GM18511 (cell line): Measurements from ENCODE around the gene ACTL6B.
A peak's percentile ranks its signal among the peaks of the same experiment; 100 is the strongest.

ENCODE experiments used
- ATAC-seq: cut with Tn5 transposase; IDR thresholded peaks from one replicate; pipeline ENCODE4 v1.9.1; 2021; ENCODE audit warnings: mild to moderate bottlenecking, moderate library complexity; ENCODE audit not compliant: unreplicated experiment

Gene ACTL6B

GRCh38 chr7:100683659-100684533 lies 27.6 kb upstream of the ACTL6B start:
- no peak for ATAC-seq

DNA sequence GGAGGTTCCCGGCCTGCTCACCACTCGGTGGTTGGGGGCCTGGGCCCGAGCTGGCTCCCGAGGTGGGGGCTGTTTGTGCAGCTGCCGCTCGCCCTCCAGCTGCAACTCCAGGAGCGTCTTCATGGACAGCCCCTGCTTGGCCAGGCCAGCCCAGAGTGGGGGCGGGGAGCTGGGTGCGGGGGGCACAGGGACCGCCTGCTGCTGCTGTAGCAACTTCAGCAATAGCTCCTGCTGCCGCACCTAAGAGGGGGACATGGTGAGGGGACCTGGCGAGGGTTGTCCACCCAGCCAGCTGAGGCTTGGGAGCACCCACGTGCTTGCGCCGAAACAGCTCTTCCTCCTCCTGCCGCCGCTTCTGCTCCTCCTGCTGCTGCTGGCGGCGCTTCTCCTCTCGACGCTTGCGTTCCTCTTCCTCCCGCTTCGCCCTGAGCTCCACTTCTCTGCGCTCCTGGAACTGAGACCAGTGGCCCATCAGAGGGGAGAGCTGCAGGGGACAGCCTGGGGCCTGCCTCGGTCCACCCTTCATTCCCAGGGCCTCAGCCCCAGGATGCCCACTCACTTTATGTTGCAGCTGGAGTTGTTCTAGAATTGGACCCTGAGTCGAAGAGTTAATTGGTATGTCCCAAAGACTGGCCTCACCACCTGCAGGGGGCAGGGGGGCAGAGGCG lies 26.9 kb upstream of the ACTL6B start:
- no peak for ATAC-seq

DNA sequence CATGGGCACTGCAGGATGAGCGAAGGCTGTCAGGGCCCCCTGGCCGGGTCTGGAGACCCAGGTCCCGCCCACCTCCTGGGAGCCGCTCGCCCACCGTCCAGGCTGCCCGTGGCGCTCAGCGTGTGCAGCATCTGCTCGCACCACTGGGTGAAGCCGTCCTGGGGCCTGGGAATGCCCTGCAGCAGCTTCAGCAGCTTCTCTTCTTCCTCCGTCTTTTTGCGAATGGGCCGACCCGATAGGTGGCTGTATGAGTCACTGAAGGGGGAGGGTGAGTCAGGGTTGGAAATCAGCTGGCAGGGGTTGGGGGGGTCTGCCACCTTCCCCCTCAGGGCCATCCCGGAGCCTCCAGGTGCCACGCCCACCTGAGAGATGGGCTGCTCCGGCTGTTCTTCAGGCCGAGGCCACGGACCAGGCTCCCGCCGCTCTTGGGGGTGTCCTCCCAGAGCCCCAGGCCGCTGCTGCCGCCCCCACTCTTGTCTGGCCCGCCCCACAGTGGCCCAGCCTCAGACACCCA lies 26.0 kb upstream of the ACTL6B start:
- no peak for ATAC-seq

DNA sequence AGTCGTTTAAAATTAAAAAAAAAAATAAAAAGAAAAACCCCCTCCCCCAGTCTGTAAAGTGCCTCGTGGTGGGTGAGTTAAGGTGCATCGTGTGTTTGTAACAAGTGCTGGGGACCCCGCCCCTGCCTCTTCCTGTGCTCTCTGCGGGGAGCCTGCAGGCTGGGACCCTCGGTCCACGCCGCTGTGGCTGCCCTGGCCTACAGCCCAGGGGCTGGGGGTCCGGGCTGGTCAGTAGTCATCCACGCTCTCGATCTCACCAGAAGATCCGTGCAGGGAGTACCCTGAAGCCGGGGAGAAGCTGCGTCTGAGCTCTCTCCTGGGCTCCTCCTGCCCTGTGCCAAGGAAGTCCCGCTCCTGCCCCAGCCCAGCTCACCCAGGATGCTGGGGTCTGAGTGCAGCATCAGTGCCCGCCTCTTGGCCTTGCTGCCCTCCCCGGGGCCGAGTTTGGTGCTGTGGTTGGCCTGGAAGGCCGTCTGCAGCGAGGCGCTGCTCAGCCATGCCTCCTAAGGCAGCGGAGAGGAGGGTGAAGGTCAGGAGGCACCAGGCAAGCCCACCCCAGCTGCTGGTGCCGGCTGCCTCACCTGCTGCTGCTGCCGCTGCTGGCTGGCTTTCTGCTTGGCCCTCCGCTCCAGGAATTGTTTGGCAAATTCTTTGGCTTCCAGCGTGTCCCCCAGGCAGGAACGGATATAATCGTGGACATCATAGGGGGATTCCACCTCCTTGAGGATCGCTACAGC lies 25.4 kb upstream of the ACTL6B start:
- ATAC-seq, result no peak

DNA sequence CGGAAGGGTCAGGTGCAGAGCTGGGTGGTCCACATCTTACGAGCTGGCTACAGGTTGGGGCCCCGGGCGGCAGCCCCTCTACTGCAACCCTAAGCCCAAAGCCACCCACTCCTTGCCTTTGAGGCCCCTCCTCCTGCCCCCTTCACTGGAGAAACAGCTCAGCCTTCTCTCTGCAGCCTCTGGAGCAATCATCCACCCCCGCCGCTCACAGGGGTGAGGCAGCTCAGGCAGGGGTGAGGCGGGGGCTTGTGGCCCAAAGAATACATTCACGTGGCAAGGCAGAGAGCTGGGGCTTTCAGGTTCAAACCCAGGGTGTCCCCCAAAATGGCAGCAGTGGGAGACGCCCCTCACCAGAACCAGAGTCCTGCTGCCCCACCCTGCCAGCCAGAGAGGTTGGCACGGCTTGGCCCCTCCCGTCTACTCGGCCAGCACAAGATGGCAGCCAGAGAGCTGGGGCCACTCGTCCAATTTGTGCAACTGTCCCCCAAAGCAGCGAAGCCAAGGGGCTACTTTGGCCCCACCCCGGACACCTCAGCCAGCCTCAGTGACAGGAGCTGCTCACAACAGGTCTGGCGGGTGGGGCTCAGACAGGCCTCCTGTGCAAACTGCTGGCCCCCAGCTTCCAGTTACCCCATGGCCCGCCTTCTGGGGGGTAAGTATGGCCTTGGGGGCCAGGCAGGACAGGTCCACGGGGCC lies 24.5 kb upstream of the ACTL6B start:
- no peak for ATAC-seq

- no peak for ATAC-seq
Measured at GRCh38 chr7:100679927-100680575, 23.8 kb upstream of the ACTL6B start.

DNA sequence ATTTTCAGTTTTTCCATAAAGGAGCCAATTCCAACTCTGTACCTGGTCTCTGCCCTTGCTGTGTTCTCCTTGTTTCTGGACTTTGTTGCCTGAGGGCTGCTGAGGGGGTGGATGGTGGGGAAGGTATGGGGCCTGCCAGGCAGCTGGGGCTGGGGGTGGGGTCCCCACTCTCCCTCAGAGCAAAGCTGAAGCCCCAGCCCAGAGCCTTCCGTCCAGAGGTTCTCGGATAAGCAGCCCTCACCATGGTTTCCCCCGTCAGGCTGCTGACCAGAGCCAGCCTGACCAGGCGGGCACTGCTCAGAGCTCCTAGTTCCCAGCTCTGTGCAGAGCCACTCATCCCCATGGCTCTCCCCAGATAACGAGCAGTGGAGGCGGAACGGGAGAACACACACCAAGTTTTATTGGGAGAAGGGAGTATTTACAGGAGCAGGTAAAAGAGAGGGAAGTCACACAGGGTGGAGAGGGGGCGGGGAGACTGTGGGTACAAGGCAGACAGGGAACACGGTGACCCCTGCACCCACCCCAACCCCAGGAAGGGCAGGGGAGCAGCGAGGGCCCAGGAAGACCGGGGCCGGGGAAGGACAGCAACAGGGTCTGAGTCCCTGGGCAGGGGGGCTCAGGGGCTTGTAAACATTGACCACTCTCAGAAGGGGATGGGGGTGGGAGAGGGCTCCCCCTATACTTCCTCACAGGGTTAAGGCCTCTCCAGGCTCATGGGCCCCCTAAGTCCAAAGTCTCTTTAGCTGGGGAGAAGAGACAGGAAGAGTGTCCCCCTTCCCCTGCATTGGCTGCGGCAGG lies 23.1 kb upstream of the ACTL6B start:
- no peak for ATAC-seq

DNA sequence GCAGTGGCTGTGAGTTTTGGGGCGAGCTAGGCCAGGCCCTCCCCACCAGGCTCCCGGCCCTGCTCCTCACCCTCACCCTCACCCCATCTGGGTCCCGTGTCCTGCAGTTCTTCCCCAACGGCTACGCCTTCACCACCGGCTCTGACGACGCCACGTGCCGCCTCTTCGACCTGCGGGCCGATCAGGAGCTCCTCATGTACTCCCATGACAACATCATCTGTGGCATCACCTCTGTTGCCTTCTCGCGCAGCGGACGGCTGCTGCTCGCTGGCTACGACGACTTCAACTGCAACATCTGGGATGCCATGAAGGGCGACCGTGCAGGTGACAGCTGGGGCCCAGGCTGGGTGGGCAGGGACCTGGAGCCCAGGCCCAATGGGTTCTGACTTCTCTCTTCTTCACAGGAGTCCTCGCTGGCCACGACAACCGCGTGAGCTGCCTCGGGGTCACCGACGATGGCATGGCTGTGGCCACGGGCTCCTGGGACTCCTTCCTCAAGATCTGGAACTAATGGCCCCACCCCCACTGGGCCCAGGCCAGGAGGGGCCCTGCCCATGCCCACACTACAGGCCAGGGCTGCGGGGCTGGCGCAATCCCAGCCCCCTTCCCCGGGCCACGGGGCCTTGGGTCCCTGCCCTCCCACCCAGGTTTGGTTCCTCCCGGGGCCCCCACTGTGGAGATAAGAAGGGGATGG lies 22.2 kb upstream of the ACTL6B start:
- ATAC-seq, result no peak

DNA sequence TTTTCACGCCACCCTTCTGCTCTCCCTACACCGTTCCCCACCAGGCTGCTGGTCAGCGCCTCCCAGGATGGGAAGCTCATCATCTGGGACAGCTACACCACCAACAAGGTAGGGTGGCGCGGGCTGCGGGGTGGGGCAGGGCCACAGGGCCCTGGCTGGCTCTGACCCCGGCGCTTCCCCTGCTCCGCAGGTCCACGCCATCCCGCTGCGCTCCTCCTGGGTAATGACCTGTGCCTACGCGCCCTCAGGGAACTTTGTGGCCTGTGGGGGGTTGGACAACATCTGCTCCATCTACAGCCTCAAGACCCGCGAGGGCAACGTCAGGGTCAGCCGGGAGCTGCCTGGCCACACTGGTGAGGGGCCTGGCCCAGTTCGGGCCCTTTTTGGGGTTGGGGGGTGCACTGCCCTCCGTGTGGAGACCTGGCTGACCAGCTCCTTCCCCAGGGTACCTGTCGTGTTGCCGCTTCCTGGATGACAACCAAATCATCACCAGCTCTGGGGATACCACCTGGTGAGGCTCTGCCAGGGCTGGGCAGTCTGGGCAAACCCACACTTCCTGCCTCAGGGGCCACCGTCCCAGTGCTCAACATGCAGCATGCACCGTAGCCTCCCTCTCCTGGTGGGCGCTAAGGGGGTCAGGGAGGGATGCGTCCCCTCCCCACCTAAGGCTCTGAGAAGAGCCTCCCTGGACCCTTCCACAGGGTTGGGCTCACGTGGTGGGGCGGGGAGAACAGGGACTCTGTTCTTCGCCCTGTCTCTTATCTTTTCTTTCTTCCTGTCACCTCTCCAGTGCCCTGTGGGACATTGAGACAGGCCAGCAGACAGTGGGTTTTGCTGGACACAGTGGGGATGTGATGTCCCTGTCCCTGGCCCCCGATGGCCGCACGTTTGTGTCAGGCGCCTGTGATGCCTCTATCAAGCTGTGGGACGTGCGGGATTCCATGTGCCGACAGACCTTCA lies 21.3 kb upstream of the ACTL6B start:
- ATAC-seq, result no peak

DNA sequence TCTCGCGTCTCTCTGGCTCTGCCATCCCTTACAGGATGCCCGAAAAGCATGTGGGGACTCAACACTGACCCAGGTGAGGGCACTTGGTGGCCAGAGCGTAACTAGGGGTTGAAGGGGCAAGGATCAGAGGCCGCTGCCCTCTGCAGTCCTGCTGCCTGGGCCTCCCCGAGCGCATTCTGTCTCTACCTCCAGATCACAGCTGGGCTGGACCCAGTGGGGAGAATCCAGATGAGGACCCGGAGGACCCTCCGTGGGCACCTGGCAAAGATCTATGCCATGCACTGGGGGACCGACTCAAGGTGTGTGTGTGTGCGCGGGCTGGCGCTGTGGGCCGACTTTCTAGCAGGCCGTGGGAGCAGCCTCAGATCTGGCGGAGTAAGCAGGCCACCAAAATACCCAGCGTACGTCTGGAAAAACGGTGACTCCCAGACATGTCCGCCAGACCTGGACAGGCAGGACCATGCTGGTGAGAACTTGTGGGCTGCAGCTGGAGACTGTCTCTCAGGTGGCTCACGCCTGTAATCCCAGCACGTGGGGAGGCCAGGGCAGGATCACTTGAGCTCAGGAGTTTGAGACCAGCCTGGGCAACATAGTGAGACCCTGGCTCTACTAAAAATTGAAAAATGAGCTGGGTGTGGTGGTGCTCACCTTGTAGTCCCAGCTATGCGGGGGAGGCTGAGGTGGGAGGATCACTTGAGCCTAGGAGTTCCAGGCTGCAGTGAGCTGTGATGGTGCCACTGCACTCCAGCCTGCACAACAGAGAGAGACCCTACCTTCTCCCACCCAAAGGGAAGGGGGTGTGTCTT lies 20.5 kb upstream of the ACTL6B start:
- ATAC-seq, result no peak

DNA sequence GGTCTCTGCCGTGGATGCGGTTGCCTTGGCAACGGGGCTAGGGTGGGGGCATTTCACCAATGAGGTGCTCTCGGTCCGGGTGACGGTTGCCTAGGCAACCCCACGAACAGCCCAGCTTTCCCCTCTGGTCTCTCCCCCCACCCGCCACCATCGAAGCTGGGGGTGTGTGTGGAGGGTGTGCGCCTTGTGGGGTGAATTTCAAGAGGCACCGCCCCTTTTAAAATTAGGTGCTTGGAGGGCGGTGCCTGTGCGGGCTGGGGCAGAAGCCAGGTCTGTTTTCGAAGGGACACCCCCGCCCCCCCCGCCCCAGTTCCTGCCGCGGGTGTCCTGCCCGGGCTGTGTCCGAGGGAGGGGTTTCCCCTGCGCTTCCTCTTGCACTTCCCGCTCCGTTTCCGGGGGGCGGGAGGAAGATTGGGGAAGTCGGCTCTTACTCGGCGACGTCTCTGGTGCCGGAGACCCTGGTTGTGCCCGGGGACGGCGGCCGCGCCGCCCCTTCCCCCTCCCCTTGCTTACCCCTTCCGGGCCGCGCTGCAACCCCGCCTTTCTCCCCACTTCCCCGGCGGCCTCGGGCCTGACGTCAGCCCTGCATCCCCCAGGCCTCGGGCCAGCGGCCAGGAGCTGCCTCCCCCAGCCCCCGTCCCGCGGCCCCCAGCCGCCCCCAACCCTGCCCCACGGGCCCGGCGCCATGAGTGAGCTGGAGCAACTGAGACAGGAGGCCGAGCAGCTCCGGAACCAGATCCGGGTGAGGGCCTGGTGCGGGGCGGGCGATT lies 19.5 kb upstream of the ACTL6B start:
- peak; percentile 47 for ATAC-seq

DNA sequence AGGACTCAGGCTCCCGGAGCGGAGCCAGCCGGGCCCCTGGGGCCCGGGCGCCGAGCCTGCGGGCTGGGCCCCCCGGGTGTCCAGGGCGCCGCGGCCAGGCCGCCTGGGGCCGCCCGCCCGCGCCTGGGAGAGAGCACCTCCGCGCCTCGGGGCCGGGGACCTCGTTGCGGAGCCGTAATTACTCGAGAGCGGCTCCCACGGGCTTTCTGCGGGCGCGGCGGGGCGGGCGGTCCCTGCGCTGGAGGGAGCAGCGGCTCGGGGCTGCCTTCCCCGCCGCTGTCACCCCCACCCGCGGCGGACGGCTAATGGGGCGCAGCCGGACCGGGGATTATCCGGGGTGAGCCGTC lies 18.8 kb upstream of the ACTL6B start:
- no peak for ATAC-seq

DNA sequence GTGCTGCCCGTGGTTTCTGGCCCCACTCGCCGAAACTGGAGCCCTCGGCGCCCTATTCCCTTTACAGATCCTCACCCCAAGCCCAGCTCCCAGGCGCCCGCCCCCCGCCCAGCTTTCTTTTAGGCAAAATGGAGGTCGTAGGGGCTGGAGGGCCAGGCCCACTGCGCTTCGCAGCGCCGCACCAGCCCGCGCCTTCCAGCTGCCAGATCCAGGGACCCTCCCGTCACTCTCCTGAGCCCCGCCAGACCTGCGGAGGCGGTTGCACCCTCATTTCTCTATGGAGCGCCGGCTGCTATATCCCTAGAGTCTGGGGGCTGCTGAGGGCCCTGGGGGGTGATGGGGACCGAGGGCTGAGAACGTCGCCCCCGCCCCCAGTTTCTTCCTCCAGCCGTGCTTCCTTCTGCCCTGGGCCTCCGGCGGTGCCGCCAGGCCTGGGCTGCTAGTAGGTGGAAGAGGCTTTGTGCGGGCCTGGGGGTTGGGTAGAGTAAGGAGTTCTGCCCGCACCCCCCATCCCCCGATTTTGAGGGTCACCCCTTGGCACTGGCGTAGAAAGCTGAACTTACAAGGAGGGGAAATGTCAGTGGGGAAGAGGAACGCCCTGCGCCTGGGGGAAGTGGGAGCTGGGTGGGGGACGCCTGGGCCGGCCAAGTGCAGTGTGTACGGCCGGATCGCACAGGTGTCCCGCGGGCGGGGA lies 18.3 kb upstream of the ACTL6B start:
- no peak for ATAC-seq

DNA sequence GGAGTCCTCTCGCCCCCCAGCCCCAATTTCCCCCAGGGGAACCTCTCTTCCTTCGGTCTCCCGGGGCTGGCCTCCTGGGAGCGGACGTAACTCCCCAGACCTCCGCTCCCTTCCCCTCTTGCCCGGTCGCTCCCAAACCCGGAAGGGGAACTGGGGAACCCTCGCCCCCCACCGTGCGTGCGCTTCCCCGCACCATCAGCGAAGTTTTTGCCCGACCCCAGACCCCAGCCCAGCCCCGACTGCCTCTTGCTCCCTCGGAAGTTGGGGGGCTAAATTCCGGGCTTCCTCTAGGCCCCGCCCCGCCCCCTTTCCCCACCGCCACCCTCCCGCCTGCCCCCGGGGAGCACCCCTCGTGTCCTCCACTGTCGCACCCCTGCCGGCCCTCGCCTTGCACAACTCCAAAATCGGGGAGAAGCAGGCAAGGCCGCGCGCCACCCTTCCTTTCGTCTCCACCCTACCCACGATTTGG lies 17.7 kb upstream of the ACTL6B start:
- peak; percentile 3 for ATAC-seq

GRCh38 chr7:100673302-100673941 lies 17.2 kb upstream of the ACTL6B start, which contains the start of gene GNB2:
Gene GNB2 (plus strand): TSS chr7:100673740. CDS start chr7:100676266, 2,526 bp downstream.
- ATAC-seq, result peak; percentile 65
